Stimulated activated naive CD4-positive, alpha-beta T cell (primary cell): Measurements from ENCODE around the gene GNG14.
"Not testable (repeated sequence)": the region's sequence is repeated elsewhere in the genome, so short reads cannot be mapped to it uniquely, and the experiment has no call there.

ENCODE experiments used
- DNase-seq, 6 experiments: peaks; one replicate each; lab custom pipeline; 2025; lab: John Stamatoyannopoulos, UW

Gene GNG14

DNA sequence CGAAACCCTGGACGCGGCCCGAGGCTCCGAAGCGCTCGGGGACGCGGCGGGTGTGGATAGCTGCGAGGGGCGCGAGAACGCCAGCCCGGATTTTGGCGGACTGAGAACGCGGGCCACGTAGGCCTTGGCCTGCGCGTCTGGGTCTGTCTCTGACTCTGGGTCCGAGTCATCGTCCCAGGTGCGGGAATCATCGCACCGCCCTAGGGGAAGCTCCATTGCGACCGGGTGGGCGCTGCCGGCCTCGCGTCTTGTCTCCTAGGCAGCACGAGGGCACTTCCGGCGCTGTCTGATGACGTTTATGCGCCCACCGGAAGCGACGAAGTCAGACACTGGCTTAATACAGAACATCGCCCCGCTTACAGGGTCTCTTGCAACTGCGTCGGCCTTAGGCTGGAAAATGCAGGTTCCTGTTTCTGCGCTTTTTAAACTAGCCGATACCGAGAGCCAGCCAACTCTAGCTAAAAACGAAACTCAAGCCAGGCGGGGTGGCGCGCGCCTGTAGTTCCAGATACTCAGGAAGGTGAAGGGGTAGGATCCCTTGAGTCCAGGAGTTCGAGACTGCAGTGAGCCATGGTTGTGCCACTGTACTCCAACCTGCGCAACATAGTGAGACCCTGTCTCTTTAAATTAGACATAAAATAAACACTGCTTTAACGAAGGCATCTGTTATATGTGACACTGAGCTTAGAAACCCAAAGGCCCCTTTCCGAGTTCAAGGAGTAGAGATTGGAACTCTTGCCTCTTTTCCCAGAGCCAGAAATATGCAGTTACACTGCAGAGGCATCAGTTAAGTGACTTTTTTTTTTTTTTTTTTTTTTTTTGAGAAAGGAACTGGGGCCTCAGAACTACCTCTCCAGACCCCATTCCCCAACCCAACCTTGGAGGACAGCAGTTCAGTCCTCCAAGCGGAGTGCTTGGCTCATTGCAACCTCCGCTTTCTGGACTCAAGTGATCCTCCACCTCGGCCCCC, 8.9 kb downstream of the GNG14 start, which contains the start of gene FBXW9:
Gene FBXW9 (minus strand): TSS at position 266 of the 970 bp plus-strand sequence. CDS start 50 bp downstream, at position 216.
- peak; percentile 85 to 96 (median 95) for DNase-seq

DNA sequence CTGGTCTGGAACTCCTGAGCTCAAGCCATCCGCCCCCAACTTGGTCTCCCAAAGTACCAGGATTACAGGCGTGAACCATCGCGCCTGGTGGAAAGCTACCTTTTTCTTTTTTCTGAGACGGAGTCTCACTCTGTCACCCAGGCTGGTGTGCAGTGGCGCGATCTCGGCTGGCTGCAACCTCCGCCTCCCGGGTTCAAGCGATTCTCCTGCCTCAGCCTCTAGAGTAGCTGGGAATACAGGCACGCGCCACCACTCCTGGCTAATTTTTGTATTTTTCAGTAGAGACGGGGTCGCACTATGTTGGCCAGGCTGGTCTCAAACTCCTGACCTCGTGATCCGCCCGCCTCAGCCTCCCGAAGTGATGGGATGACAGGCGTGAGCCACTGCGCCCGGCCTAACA, 9.6 kb downstream of the GNG14 start:
- not testable (repeated sequence) for DNase-seq

DNA sequence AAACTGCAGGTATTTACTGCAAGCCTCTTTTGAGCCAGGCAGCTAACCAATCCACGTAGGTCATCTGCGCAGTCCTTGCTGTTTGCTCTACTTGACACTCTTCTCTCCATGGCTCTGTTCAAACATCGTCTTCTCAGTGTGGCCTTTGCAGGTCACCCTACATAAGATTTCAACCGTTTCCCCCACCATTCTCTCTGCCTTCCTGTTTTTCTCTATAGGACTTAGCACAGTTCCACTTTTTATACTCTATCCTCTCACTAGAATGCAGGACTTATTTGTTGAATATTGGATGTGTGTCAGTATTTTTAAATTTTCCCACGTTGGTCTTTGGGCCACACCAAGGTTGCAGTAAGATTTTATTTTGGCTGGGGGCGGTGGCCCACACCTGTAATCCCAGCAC, 10.3 kb downstream of the GNG14 start:
- no peak for DNase-seq

DNA sequence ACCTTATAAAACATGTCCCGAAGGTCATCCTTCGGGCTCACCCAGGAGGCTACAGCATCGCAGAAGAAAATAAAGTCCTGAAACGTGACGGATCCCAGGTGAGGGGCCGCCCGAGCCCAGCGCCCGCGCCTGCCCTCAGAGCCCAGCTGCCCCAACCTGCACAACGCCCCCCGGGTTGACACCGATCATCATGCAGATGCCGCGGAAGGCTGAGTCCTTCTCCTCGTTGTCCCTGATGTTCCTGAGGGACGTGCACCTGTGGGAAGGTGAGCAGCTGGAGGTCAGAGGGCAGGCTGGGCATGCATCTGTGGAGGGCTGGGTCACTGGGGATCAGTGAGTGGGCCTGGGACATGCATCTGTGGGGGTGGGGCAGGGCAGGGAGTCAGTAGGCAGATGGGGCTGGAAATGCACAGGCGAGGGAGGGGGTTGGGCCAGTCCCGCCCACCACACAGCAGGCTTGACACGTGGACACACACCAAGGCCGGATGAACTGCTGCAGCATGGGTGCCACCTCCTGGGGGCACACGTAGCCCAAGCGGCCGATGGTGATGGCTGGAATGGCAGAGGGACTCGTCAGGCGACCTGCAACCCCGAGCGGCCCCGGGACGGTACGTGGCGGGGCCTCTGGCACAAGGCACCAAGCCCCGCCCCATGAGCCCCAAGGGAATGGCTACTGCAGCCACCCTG, 13.9 kb downstream of the GNG14 start:
- no peak for DNase-seq

DNA sequence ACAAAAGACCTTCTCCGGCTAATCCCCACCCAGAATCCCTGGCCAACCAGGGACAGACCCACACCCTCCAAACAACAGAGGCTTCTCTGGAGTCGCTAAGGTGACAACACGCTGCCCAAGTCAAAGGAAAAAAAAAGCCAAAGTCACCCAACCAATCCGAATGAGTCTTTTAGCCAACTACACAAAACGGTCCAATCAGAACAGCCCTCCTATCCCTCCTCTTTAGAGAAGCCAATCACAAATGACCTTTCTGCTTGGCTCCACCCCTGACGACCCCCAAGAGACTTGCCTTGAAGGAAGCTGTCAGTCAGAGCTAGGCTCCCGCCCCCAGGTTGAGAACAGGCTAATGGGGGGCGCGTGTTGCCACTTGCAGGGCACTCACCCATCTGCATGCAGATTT, 15.2 kb downstream of the GNG14 start:
- DNase-seq, result no peak

DNA sequence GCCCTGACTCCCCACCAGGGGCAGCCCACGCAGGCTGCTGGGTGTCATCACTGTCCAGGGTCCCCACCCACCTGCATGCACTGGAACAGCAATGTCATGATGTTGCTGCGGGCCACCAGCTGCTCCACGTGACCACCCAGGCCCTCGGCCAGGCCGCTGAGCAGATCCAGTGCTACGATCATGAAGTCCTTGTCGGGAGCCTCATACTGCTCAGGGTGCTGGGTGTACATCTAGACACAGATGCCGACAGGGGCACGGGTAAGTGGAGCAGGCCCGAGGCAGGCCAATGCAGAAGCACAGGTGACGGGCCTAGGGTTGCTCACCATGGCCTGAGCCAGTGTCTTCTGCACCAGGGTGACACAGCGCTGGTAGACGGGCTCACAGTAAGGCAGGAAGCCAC, 17.4 kb downstream of the GNG14 start:
- DNase-seq, result no peak

DNA sequence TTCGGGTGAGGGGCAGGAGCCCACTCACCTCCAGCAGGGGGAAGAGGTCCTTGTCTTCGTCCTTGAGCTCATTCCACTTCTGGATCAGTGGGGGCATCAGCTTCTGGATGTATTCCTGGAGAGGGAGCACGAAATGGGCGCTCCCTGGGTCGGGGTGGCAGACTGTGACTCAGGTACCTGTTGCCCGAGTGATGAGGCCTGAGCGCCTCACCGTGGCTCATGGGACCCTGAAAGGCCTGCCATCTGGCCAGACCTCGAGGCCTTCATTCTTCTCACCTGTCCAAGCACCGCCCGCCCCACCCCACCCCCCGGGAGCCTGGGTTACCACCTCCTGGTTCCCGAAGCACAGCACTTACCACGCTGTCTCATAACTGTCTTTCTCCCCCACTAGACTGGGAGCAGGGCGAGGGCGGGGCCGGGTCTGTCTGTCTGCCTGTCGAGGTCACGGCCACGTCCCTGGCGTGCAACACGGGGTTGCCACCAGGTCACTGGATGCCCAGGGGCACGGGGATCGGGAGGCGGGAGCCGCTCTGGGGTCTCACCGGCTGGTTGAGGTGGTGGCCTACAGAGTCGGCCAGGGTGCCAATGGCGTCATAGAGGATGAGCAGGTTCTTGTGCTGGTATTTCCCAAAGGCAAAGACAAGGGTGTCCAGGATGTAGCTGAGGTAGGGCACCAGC, 18.0 kb downstream of the GNG14 start:
- no peak for DNase-seq

DNA sequence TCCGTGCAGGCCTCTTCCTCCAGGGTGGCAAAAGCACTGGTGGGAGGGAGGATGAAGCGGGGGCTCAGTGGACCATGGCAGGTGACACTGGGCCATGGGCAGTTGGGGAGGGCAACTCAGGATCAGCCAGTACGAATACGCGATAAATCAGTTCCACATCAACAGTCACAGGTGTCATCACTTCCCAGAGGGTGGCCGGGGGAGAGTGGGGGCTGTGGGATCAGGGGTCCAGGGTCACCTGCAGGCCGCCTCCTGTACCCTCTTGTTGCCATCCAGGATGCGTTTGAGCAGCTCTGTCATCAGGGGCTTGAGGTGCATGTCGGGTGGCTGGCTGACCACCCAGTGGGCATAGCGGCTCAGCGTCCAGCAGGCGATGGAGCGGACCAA, 18.5 kb downstream of the GNG14 start:
- DNase-seq, result no peak

DNA sequence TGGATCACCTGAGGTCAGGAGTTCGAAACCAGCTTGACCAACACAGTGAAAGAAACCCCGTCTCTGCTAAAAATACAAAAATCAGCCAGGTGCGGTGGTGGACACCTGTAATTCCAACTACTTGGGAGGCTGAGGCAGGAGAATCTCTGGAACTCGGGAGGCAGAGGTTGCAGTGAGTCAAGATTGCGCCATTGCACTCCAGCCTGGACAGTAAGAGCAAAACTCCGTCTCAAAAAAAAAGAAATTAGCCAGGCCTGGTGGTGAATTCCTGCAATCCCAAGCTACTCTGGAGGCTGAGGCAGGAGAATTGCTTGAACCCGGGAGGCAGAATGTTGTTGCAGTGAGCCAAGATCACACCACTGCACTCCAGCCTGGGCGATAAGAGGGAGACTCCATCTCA, 20.8 kb downstream of the GNG14 start:
- no peak for DNase-seq

DNA sequence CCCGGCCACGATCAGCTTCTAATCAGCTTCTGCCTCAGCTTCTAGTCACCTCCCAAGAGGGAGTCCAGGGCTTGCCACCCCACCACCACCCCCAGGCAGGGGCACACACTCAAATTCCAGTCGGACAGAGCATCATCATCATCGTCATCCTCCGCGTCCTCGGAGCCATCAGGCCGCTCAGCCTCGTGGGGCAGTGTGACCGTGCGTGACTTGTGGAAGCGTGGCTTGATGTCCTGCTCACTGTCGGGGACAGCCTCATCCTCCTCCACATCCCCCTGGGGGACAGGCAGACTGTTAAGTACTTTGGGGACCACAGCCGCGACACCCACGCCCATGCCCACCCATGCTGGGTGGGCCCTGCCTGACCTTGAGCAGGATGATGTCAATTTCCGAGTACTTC, 23.4 kb downstream of the GNG14 start:
- DNase-seq, result no peak

DNA sequence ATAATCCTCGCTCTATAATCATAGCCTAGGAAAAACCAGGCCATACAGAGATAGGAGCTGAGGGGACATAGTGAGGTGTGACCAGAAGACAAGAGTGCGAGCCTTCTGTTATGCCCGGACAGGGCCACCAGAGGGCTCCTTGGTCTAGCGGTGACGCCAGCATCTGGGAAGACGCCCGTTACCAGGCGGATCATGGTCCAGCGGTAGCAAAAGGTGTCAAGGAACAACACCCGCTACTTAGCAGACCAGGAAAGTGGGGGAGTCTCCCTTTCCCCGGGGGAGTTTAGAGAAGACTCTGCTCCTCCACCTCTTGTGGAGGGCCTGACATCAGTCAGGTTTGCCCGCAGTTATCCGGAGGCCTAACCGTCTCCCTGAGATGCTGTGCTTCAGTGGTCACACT, 24.3 kb downstream of the GNG14 start:
- not testable (repeated sequence) for DNase-seq

DNA sequence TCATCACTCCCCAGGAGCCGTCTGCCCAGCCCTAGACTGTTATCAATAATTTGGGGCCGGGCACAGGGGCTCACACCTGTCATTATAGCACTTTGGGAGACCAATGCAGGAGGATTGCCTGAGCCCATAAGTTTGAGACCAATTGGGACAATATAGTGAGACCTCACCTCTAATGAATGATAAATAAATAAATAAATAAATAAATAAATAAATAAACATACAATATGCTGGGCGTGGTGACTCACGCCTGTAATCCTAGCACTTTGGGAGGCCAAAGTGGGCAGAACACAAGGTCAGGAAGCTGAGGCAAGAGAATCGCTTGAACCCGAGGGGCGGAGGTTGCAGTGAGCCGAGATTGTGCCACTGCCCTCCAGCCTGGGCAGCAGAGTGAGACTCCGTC, 25.5 kb downstream of the GNG14 start:
- not testable (repeated sequence) for DNase-seq

DNA sequence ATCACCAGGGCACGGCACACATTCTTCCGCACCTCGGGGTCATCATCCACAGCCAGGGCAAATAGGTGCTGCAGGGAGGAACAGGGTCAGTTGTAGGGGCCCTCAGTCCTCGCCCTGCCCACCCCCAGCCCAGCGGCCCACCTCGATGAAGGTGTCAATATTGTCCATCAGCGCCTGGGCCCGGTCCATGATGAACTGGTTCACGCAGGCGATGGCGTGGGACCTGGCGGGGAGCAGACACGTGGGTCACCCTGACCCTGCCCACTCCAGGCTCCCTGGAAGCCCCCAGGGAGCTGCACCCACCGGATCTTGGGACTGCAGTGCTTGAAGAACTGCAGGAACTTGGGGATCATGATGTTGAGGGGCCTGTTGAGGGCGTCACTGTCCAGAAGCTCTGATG, 27.3 kb downstream of the GNG14 start:
- DNase-seq, result no peak

DNA sequence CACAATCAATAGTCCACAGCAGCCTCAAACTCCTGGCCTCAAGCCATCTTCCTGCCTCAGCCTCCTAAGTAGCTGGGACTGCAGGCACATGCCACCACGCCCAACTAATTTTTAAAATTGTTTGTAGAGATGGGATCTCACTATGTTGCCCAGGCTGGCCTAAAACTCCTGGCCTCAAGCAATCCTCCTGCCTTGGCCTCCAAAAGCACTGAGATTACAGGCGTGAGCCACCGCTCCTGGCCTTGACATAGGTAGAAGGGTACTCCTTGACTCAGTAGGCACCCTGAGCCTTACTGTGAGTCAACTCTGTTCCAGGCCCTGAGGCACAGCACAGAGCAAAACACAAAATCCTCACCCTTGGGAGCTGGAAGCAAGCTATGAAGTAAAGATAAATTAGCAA, 28.1 kb downstream of the GNG14 start:
- DNase-seq, result no peak

DNA sequence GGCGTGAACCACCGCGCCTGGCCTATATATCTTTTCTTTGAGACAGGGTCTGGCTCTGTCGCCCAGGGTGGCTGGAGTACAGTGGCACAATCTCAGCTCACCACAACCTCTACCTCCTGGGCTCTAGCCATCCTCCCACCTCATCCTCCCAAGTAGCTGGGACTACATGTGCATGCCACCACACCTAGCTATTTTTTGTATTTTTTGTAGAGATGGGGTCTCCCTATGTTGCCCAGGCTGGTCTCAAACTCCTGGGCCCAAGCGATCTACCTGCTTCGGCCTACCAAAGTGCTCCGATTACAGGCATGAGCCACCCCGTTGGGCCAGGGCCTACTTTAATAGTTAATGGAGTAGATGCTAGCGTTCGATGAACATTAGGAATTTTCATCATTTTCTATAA, 32.5 kb downstream of the GNG14 start:
- DNase-seq, result no peak

DNA sequence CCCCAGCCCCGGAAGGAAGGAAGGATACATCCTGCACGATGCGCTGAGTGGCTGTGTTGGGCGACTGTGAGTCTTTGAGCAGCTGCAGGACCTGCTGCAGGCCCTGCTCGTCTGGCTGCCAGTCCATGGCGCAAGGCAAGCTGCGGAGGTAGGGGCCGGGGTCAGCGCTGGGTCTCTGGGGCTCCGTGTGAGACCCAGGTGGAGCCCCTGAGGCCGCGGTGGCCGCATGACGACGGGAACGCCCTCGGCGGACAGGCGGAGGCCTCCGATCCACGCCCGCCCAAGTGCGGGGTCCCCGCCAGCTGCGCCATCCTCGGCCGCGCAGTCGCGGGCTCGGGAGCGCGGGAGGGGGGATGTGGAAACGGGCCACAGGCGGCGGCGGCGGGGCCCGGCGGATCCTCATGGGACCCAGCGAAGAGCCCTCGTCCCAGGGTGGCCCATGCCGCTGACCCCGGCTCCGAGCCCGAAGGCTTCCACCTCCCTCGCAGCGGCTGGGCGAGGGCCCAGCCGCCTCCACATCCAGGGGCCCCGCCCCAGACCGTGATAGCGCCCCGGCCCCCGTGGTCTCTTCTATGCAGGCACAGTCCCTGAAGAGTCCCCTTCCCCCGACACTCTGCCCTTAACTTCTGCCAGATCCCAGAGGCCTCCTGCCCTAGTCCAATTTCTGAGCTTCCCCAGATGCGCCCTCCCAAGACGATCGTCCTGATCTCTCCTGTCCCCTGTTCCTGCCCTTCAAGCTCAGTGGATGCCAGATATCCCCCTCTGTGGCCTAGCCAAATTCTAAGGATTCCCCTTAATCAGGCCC, 33.3 kb downstream of the GNG14 start:
- DNase-seq, result peak in 2 of 6 experiments; percentile 1 to 7

DNA sequence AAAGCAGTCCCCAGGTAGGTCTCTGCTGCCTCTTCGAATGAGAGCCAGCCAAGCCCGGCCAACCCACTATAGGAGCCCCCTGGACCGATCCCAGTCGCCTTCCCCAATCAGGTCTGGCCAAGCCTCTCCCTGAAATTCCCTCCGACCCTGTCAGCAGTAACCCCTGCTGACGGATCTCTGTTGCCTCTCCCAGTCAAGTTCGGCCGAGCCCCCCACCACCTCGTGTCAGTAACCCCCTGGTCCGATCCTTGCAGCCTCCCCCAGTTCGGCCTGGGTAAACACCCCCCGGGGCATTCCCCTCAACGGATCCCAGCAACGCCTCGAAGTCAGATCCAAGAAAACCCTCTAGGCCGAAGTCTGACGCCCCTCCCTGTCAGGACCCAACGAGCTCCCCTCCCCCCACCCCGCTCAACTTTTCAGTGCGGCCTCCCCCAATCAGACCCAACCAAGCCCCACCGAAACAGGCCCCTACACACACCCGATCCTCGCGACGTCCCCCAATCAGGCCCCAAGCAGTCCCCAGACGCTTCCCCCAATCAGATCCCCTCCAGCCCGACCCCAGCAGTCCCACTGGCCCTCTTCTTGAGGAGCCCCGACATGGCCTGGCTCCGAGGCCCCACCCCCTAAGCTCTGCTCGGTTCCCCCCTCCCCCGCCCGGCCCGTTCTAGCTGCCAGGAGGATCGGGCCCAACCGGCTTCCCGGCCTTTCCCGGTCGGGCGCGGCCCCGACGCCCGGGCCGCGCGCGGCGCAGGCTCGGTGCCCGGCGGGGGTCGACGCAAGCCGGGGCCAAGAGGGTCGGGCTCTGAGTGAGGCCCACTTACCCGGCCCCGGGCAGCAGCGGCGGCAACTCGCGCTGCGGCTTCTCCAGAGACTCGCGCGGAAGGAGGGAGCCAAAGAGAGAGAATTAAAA, 34.1 kb downstream of the GNG14 start:
- DNase-seq, result peak in 4 of 6 experiments; percentile 45 to 68 (median 56)

DNA sequence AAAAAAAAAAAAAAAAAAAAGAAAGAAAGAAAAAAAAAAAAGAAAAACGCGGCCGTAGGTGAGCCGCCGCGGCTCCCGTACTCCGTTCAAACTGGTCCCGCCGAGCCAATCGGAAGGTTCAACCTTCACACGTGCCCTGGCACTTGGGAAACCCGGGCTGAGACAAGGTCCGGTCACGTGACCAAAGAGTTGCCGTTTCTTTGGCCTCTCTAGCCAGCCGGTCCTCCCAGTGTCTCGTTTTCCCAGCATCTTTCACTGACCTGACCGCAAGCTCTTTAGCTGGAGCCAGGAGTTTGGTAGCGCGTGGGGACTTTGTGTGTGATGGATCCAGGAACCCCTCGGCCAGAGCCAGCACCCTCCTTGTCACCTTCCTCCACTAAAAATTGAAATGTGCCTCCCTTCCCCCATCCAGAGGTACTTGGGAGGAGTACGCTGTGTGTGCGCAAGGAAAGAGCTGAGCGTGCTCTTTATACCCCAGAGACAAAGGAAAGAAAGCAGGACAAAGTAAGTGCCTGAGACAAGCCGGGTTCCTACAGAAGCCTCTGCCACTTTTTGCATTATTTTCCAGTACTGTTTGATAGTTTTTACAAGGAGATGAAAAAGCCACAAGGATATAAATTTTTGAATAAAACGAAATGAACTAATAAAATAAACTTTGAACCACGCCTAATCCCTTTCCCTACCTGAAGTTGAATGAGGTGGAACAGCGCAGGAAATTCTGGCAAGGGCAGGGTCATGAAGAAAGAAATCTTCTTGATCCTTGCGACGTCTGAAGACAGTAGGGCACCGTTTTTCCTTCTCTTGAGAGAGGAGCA, 35.0 kb downstream of the GNG14 start:
- peak; percentile 81 to 93 (median 92) for DNase-seq

DNA sequence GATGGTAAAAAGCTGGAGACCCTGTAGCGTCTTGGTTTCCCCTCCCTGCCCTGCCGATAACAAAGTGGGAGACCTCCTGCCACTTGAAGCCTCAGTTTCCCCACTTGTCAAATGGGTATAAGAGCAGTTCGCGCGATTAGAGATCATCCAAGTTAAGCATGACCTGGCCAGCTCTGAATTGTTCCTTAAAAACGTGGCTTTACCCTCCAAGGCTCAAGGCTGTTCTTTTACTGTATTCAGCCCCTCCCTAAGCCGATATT, 35.5 kb downstream of the GNG14 start:
- DNase-seq, result no peak
